Smooth muscle cell of the umbilical artery (primary cell): ENCODE measurements around the gene TEX2. TPM values are rescaled to one million over a fixed set of nuclear protein-coding genes. Genes with fewer than 3 reads are reported as not detected.

Experiments
- total RNA-seq: library from RNA; depleted of rRNA; stranded (reverse); fragments of >200 nt; gene quantifications from 2 replicates; pipeline ENCODE4 v1.2.3, GENCODE V29; 2014

TEX2 gene, protein sequence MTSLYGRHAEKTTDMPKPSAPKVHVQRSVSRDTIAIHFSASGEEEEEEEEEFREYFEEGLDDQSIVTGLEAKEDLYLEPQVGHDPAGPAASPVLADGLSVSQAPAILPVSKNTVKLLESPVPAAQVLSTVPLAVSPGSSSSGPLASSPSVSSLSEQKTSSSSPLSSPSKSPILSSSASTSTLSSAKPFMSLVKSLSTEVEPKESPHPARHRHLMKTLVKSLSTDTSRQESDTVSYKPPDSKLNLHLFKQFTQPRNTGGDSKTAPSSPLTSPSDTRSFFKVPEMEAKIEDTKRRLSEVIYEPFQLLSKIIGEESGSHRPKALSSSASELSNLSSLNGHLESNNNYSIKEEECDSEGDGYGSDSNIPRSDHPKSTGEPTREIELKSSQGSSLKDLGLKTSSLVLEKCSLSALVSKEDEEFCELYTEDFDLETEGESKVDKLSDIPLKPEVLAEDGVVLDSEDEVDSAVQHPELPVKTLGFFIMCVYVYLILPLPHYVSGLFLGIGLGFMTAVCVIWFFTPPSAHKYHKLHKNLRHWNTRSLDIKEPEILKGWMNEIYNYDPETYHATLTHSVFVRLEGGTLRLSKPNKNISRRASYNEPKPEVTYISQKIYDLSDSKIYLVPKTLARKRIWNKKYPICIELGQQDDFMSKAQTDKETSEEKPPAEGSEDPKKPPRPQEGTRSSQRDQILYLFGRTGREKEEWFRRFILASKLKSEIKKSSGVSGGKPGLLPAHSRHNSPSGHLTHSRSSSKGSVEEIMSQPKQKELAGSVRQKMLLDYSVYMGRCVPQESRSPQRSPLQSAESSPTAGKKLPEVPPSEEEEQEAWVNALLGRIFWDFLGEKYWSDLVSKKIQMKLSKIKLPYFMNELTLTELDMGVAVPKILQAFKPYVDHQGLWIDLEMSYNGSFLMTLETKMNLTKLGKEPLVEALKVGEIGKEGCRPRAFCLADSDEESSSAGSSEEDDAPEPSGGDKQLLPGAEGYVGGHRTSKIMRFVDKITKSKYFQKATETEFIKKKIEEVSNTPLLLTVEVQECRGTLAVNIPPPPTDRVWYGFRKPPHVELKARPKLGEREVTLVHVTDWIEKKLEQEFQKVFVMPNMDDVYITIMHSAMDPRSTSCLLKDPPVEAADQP
- total RNA-seq = 43.1 and 59.6 TPM in 2 replicates

DNA sequence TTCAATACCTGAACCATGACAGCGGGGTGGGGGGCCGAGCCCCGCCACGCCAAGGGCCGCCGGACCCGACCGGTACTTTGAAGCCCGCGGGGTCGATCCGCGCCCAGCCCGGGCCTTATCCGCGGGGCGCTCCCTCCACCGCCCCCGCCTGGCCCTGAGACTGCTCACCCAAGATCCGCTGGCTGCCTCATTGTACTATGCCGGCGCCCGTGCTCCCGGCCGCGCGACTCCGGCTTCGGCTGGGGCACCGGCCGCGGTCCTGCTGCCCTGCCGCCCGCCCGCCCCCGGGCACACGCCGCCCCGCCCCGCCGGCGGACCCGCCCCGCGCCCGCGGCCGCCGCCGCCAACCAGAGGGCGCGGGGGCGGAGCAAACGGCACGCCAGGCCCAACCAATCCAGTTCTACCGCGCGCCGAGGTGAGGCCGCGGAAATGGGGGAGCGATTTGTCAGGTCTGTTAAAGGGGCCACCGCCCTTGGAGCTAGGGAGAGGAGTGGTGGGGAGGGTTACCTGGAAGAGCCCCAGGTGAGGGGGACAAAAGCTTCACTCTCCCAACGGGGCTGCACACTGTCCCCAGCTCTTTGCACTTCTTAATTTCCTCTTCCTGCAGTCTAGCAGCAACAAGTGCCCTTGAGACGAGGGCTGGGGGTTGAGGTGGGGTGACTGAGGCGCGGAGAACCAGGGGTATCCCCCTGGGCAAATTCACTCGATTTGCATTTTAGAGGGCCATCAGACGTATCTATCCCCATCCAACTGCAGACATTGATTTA, at the start of gene TEX2:
Gene TEX2, minus strand, starts transcription at position 261 of the 767 bp plus-strand sequence. CDS start 49,043 bp downstream, outside the sequence.

DNA sequence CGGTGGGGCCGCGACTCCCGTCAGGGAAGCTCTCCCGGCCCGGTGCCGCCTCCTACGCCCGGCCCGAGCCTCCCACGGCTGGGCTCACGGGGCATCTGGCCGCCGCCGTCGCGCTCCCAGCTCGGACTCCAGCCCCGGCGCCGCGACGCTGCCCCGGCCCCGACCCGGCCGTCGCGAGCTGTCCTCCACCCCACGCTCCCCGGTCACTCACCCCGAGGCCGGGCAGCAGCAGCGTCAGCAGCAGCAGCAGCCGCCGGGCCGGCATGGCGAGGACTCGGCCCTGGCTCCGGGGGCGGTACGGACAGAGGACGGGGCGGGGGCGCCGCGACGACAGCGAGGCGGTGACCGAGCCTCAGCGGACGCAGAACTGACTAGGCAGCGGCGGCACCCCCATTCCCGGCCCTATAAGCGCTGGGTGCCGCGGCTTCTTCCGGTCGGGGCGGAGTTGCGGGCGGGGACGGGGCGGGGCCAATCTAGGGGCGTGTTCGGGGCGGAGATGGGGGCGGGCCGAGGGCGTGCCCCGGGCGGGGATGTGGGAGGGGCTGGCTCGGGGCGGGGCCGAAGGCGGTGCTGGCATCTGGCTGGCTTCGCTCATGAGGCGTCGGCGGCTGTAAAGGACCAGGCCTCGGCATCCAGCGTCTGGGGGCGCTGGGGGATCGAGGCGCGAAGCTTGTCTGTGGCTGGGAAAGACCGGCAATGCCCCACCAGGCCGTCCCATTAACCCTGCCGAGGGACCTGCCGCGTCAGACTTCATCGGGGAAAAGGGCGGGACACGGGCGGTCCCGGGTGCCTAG, 133.1 kb downstream of the TEX2 start, which contains the start of gene ERN1:
Gene ERN1, minus strand, starts transcription at position 380 of the 794 bp plus-strand sequence. Its CDS starts 115 bp downstream, at position 265.

Other genes starting within 250 kb of the TEX2 start
- gene ICAM2, start 242.6 kb downstream of the TEX2 start, total RNA-seq = 2.1 and 4.2 TPM in 2 replicates
- 27.4 and 41.6 TPM in 2 replicates for gene ERN1, start 133.1 kb downstream of the TEX2 start, total RNA-seq
- 0.89 and 1.4 TPM in 2 replicates for gene PECAM1, start 127.6 kb upstream of the TEX2 start, total RNA-seq
- 4.0 and 6.2 TPM in 2 replicates for gene MILR1, start 185.9 kb upstream of the TEX2 start, total RNA-seq
- 10.1 and 12.3 TPM in 2 replicates for gene POLG2, start 233.8 kb upstream of the TEX2 start, total RNA-seq
- 382 and 470 TPM in 2 replicates for gene DDX5, start 243.0 kb upstream of the TEX2 start, total RNA-seq
- 16.9 and 27.9 TPM in 2 replicates for gene CEP95, start 243.7 kb upstream of the TEX2 start, total RNA-seq